Femur (tissue), 1 donor: ENCODE measurements around the gene CTIF.
"Not testable (repeated sequence)": the region's sequence is repeated elsewhere in the genome, so short reads cannot be mapped to it uniquely, and the experiment has no call there.

Experiments
- DNase-seq: peaks from one replicate; pipeline ENCODE4 v3.0.0-alpha.2; 2017

The CTIF gene

DNA sequence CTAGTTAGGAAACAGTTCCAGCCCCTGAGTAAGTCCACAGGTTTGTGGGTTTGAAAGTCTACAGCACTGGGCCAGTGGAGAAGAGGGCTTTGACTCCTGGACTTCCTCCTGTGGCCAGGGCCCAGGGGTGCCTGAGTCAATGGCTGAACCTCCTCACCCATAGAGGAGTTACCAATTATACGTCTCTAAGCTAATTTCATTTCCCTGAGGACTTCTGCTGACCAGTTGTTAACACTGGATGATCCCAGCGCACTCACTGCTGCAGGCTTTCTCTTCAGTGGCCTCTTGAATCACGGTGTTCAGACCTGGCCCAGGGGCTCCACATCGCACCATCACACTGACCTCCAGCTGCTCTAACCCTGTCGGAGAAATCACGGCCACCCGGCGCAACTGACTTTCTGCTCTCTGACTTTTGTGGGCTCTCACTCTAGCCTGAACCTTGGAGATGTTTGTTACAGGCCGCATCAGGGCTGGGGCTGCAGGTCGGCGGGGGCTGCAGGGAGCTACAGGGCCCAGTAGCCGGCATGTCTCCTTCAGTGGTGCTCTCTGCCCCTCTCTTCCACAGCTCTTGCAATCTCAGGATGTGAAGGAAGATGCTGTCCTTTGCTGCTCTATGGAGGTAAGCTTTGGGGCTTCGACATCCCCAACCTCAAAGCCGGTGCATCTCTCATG lies 318.3 kb downstream of the CTIF start:
- no peak for DNase-seq

DNA sequence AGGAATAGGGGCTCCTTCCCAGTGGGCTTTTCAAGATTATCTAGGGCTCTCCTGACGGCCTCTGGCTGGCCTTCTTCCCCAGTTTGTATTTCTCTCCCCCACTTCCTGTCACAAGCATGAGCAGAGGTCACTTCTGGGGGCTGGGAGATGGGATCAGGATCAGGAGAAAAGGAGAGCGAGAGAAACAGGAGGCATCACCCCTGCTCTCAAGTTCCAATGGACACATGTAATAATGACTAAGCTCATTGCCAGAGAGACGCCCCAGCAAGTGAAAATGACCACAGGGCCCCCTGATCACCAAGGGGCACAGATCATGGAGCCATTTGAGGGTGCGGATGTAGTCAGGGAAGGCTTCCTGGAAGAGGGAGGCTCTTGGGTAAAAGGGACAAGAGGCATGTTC lies 319.8 kb downstream of the CTIF start:
- DNase-seq, result no peak

DNA sequence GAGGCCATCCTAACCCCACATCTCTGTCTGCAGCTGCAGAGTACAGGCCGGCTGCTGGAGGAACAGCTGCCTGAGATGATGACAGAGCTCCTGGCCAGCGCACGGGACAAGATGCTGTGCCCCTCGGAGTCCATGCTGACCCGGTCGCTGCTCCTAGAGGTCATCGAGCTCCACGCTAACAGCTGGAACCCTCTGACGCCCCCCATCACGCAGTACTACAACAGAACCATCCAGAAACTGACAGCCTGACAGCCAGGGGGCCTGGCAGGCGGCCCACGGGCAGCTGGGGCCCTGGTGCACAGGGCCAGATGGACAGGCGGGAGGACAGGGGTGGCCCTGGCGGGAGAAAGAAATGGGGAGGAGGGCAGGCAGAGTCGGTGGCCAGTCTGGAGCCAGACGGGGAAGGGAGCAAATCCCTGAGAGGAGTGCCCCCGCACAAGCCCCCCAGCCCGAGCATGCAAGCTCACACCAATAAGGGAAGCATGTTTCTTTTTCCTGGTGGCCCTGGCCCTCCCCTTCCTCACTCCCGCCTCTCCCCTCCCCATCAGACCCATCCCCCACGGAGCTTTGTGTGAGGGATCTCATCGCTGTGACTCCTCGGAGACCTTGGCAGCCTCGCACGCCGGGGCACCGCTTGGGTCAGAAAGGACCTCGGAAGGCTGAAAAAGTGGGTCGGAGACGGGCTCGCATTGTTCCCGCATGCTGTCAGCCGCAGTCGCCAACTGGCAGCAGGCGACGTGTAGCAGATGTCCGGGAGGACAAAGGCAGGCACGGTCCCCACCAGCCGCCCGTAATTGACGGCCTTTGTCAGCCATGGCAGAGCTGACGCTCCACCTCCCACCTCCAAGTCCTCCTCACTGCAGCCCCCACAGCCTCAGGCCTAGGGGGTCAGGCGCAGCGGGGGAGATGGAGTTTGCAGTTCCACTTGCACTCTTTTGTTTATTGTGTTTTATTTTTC lies 320.8 kb downstream of the CTIF start:
- DNase-seq, result peak; percentile 72

DNA sequence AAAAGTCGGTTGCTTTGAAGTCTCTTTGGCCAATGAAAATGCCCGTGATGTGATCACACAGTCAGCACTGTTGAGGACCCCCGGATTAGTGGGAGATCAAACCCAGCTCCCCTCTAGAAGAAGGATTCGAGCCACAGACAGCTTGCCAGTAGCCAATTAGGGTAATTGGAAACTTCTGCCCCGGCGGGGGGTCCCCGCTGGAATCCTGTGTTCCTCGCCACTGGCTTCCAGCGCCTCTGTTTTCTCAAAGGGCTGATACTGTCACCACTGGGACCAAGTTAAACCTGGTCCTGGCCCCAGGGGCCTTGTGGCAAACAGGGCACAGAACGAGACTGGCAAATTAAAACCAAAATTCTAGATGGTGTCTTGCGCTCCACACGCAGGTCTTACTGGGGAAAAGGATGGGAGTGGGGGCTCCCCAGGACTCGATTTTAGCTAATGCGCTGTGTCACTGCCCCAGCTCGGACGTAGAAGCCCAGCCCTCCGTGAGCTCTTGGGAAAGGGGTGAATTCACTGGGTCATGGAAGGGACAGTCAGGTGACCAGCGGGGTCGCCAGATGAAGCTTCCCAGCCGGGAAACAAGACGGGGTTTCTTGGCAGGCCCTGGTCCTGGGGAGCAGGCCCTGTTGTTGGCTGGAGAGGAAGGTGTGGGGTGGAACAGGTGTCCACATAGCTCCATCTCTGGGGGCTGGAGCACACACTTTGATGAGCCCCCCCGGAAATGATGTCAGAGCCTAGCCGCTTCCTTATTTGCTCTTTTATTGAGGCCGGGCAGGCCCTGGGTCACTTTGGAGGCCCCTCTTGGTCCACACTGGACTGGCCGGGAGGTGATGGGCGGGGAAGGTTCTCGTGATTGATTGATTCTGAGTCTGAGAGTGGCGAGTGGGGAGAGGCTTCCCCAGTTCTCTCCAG lies 321.7 kb downstream of the CTIF start:
- DNase-seq, result no peak

DNA sequence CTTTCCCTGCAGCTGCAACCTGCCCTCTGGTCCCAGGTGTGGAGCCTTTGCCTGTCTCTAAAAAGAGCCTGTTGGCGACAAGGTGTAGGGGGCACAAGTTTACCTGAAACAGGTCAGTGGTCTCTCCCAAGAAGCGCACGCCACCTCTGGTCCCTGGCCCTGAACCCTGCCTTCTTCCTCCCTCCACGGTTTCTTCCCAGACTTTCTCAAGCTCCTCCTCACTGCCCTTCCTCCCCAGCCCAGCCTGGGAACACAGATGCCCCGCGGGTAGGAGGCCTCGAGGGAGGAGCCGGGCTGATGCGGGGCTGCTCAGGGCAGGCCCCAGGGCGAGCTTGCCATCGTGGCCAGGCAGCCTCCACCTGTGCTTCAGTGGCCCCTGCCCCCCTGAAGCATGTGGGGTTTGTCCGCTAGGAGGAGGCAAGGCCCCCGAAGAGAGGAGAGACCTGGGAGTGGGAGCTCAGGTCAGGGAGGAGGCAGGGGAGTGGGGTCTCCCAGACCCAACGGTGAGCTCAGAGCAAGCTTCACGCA lies 322.4 kb downstream of the CTIF start:
- DNase-seq, result no peak

DNA sequence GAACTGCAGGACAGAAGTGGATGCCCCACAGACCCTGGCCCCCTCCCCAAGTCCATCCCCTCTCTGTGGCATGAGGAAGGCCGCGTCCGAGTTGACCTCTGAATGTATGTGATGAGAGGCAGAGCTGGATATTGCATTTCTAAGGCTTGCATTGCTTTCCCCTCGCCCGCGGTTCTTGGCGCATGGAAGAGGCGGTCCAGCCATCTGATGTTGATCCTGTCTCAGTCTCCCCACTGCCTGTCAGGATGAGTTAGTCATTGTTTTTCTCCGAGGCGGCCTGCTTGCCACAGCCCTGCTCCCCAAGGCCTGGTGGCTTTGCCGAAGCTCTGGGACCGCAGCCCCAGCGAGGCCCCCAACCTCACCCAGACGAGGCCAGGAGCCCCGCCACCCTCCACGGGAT lies 323.3 kb downstream of the CTIF start:
- DNase-seq, result no peak

DNA sequence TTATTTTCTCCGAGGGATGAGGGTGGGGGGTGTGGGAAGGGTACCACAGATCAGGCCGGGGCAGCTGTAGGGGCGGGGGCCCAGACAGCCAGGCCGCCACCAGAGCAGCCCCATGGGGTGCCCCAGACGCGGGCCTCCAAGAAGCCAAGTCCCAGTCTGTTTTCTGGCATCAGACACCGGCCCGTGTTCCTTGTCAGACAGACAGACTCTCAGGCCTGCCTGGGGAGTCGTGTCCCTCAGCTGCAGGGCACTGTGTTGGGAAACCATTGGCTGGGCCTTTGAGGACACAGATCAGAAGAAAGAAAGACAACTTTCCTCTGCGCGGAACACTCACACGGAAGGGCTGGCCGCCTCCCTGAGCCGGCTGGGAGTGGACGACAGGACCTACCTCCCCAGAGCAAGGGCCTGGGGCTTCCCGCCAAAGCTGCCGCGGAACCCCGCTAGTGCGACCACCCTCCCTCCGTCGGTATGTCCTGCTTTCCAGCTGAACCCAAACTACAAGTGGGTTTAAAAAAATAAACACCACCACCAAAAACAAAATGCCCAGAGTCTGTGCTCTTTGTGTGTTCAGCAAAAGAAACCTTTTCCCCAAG lies 323.9 kb downstream of the CTIF start:
- no peak for DNase-seq

DNA sequence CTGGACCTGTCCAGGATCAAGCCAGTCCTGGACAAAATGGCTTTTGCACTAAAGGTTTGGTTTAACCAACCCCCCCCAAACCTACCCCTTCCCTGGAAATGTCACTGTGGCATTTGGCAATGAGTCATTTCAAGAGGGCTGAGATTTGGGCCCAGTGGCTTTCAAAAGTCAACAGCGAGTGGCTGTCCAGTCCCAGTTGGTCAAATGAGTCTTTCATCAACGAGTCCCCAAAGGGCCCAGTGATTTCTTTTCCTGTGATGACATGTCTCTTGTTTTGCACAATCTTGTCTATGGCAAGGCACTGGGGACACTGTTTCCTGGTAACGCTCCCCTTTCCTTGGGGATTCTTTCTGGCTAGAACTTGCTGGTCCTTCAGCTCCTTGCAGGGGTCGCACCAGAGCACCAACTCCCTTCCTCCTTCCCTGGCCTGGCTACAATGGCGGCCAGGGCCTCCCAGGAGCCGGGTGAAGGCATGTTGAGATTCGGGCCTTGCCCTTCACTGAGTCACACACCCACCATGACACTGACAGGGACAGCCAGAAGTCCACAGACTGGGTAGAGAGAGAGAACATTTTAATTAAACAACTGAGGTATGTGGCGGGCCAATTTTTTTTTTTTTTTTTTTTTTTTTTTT lies 324.7 kb downstream of the CTIF start:
- DNase-seq, result no peak

DNA sequence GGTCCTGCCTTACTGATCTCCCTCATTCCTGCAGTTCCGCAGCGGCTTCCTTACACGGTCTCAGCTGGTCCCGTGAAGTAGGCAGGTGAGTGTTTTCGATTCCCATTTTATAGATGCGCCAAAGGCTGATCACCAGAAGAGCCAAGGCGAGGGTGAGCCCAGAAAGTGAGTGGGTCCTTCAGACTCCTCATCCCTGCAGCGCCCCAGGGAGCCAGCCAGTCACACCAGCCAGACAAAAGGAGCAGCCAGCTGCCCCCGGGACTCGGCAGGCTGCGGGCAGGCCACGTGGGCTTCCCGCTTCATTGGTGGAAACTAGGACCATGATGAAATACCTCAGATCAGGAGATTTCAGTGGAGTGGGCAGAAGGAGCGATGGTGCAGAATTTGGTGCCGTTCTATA lies 326.0 kb downstream of the CTIF start:
- DNase-seq, result no peak

DNA sequence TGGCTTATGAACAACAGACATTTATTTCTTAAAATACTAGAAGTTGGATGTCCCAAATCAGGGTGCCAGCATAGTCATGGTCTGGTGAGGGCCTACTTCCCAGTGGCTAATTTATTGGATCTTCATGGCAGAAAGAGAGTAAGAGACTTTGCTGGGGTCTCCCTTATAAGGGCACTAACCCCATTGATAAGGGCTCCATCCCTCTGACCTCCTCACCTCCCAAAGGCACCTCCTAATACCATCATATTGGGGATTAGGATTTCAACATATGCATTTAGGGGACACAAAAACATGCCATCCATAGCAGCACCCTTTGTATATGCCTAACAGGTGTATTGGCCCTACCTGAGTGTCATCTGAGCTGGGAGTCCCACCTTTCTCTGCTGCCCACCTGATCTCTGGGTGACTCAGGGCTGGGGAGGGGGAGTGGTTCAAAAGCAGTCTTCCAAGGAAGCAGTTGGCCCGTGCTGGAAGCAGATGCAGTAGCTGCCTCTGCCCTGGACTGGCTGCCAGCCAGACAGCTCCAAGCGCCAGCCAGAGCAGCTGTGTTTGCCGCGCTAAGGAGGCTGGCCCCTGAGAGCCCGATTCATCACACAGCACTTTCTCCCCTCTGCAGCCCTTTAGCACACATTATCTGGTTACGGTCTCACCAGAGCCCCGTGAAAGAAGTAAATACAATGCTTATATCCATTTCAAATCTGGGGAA lies 327.4 kb downstream of the CTIF start:
- DNase-seq, result peak; percentile 82

DNA sequence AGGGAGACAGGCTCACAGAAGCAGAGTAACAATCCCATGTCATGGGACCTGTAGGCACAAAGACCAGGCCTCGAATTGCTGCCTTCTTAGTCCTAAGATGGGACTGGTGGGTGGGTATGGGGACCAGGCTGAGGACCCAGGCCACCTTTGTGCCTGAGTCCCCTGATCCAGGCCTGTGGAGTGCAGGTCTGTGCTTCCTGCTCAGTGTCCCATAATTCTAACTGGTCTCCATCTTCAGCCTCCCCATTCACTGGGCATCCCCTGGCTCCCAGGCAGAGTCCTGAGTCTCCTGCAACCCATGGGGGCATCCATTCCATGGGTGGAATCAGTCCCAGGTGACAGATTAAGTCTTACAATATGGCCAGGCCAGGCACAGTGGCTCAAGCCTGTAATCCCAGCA lies 328.0 kb downstream of the CTIF start:
- DNase-seq, result no peak

DNA sequence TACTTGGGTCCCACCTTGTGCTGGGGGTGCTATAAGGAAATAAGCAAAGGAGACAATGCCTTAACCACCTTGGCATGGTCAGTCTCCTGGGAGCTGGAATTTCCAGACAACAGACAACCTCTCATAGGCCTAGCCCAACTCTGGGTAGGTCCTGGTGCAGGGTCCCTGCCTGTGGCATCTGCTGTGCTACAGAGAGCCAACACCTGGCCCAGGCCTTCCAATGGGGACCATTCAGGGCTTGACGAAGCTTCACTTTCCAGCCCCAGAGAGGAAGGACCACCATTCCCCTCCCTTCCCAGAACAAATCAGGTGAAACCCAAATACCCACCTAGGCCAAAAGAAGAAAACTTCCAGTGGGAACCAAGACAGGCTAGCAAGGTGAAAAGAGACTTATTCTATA lies 329.1 kb downstream of the CTIF start:
- no peak for DNase-seq

DNA sequence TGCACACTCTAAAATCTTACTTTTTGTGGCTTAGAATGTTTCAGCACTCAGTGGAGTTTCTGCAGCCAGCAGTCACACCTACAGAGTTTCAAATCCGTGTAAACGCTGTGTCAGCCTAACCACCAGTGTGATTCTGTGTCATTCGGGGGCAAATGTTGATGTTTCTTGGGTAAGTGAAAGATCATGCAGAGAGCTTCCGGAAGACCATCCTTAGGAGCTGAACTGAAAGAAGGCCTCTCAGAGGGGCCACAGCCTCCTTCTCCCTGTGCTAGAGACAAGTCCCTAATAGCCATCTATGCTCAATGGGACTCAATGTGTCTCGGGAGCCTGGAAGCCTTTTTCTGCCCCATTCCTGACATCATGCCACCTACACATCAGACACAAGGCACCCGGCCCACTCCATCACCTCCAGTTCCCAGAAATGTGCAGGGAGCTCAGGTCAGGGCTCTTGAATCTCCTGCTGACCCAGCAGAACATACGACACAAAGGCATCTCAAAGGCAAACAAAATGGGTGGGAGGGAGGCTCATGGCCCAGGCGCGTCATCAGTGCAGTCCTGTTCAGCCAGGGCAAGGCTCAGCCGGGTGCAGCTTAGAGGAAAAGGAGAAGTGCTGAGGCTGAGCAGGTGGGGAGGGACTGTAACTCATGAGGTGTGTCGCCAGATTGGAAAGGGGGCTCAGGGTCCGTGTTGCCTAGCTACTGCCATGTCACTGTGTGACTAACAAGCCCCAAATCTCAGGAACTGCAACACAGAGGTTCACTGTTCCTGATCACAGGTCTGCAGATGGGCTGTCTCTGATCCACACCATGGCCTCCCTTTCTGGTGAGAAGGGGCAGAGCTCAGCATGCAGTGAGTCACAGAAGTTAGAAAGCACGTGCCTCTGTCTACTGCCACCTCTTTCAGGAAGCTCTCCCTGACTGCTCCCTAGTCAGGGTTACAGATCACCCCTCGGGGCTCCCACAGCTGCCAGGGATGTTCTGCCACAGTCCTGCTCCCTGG lies 329.9 kb downstream of the CTIF start:
- peak; percentile 43 for DNase-seq

DNA sequence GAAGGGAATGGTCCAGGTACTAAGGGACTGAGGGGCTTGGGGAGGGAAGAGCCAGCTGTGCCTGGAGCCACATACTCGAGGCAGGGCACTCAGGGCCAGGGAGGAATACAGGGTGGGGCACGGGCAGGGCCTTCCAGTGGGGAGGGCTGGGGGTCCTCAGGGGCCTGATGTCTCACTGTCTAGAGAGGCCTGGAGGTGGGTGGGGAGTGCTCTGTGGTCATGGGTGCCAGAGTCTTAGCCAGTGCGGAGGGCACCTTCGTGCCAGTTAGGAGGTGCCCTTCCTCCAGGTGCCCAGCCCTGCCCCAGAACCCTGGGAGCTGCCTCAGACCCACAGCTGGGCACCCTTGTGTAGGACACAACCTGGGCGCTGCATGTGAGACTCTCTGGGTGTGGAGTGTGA lies 330.8 kb downstream of the CTIF start:
- no peak for DNase-seq

DNA sequence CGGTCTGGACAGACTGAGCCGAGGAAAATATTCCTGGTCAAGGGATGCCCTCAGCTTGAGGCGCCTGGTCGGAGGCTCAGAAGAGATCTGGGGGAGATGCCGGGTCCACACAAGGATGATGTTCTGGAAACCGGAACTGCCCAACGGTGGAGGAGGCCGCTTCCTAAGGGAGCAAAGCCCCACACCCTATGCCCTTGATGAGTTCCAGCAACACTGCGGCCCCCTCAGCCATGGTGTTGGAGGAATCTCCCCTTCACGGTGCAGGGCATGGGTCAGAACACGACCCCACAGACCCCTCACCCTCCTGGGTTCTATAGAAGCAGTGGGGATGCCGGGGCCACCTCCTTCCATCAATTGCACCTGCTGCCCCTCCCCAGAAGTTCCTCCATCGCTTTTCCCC lies 332.1 kb downstream of the CTIF start:
- DNase-seq, result not testable (repeated sequence)

DNA sequence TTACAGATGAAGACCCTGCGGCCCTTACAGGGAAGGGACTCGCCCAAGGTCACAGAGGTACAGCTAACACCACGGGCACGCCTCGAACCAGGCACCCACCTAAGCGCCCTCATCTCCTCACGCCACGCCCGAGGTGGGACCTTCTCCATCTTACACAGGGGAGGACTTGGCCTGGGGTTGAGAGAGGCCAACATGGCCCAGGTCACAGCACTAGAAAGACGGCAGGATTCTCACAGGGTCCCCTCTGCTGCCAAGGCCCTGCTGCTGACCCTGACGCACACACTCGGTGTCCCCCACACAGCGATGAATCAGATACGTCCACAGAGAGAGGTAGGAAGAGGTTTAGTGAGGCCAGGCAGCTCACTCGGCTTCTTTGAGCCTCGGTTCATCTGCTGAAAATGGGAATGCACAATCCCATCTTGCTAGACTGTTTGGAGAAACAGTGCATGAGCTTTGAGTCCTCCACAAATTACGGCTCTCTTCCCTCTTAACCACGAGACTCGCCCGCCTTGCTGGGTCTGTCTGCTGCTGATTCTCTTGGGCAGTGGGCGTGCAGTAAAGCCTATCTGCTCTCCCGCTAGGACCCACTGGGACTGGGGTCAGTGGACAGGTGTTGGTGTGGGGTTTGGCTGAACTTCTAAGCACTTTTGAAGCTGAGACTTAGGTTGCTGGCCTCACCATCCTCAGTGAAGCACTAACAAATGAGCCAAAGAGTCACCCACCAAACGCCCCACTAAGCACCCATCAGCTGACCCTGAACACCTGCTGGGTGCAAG lies 332.7 kb downstream of the CTIF start:
- DNase-seq, result no peak

DNA sequence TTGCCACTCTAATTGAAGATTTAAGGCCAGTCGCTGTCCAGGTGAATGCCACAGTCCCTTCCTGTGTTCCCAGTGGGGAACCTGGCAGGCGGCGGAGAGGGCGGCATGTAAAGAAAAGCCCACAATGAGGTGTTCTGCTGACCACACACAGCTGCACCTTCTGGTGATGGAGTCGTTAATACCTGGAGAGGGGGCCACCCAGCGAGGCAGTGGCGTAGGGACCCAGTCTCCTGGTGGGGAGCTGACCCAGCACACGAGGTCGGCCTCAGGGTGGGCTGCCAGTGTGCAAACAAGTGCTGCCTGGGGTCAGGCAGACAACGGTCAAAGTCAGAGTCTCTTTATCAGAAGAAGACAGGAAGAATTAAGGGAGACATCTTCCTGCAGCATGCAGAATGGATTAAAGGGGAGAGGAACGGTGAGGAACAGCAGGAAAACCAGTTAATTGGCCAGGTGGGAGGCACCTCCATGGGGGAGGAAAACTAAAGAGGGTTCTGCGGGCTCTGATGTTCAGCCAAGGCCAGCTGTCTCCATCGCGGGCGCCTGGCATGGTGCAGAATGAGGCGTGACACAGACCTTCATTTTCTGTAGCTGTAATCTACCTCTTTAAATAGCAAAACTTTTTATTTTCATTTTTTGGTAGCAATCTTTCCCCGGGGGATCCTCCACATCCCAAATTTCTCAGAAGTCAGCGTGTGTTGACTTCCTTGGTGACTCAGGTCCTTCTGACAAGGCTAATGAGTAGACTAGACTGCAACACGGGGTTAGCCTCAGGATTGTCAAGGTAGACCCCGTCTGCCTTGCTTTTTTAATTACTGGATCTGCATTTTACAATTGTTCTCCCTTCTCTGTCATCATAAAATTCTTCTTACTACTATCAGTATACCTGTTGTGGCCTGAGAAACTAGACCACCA lies 333.7 kb downstream of the CTIF start:
- DNase-seq, result no peak

DNA sequence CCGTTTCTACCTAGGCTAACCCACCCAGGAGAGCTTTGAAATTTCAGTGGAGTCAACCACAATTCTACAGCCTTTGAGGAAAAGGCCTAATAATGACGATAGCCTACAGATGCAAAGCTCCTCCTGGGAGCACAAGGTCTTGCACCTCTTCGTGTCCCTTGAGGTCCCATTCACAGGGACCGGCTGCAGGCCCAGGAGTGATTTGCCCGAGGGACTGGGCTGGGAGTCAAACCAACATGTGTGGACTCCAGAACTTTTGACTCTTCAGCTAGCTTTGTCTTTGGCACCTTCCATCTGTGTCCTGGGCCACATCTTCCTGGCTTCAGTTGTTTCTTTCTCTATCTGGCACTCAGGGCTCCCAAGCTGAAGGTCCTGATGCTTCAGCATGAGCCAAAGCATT lies 335.4 kb downstream of the CTIF start:
- DNase-seq, result no peak
